Stimulated activated CD4-positive, alpha-beta T cell treated with anti-CD3 and anti-CD28 coated beads, Interleukin-4, amount 100 ng/mL, for 1 hour (primary cell): ENCODE data around the gene CDHR3.
"Not testable (repeated sequence)": the region's sequence is repeated elsewhere in the genome, so short reads cannot be mapped to it uniquely, and the experiment has no call there.

Experiments
- DNase-seq: peaks from one replicate; pipeline ENCODE4 v3.0.0-alpha.2; 2020

CDHR3 gene

DNA sequence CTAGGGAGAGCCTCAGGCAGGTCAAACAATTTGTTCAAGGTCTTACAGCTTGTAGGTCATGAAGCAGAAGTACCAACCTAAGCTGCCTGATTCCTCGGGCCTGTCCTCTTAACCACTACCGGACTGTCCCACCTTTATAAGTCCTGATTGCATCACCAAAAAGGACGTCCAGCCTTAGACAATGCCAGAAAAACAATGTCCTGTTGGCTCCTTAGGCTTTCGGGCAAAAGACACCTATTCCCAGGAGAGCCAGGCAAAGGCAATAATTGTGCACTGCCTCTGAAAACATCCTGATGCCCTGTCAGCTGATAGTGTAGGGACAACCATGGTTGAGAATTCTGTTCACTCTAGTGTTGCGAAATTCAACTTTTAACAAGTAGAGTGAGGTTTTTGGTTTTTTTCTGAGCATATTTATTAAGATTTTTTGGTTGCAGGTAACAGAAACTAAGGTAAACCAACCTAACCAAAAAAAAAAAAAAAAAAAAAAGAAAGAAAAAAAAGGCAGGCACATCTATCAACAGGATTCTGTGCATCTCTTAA is 40.5 kb downstream of the CDHR3 start:
- DNase-seq, result no peak

DNA sequence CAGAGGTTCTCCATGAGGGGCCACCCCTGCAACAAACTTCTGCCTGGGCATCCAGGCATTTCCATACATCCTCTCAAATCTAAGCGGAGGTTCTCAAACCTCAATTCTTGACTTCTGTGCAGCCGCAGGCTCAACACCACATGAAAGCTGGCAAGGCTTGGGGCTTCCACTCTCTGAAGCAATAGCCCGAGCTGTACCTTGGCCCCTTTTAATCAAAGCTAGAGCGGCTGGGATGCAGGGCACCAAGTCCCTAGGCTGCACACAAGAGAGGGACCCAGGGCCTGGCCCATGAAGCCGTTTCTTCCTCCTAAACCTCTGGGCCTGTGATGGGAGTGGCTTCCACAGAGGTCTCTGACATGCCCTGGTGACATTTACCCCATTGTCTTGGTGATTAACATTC is 43.8 kb downstream of the CDHR3 start:
- no peak for DNase-seq

DNA sequence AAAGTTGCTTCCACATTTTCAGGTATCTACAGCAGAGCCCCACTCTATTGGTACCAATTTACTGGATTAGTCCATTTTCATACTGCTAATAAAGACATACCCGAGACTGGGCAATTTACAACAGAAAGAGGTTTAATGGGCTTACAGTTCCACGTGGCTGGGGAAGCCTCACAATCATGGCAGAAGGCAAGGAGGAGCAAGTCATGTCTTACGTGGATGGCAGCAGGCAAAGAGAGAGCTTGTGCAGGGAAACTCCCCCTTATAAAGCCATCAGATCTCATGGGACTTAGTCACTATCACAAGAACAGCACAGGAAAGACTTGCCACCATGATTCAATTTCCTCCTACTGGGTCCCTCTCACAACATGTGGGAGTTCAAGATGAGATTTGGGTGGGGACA is 44.7 kb downstream of the CDHR3 start:
- DNase-seq, result not testable (repeated sequence)

DNA sequence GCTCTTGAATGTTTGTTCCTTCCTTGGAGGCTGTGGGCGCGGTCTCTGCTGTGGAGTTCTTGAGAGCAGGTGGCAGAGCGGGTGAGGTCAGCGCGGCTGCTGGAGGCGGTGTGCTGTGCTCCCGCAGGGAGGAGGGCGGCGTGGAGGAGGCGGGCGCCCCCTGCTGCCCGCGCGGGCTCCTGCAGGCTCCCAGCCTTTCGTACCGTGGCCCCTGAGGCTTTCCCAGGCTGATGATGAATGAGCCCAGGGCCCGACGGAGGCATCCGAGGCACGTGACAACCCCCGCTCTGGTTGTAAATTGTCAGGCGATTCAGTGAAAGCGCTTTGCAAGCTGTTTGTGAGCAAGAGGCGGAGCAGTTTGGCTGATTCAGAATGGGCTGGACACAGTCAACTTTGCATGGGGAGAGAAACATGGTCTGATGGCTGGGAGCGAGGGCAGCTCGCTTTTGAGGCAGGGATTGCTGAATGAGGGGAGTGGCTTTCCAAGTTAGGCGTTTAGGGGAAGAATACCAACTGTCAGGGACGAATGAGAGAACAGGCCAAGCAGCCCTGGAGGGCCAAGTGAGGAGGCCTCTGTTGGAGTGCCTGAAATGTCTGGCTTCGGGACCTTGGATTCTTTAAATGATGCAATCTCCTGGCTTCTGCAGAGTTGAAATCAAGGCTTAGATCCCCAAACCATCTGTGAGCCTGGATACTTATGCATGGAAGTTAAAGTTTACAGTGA is 46.6 kb downstream of the CDHR3 start:
- DNase-seq, result peak; percentile 82

DNA sequence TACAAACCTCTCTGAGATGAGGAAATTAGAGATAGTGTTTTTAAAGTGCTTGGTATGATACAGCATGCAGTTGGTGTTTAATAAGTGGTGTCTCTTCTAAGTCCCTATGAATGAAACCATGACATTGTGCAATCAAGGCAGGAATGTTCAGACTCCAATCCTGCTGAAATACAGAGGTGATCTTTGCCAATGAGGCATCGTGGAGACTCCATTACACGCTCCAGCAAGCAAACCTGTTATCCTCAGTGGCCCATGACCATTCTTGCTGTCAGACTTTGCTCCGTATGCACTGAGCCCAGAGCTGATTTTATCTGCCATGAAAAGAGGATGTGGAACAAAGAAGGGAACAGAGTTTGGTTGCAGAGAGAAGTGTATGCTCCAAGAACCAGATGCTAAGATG is 47.3 kb downstream of the CDHR3 start:
- no peak for DNase-seq

DNA sequence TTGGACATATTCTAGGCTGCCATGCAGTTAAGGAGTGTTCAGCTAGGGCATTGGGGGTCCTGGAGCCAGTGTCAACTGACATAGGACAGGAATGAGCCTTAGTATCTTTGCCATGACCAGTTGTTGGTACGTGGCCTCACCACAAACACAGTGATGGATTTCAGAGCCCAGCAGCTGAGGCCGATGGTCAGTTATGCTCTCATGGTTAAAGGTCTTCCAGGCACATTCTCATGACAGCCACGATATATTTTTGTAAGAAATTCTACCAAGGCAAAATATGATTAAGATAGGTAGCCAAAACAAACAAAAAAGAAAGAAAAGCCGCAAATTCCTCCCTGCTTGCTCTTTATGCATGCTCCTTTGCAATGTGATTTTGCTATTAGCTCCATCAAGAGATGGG is 47.8 kb downstream of the CDHR3 start:
- no peak for DNase-seq

DNA sequence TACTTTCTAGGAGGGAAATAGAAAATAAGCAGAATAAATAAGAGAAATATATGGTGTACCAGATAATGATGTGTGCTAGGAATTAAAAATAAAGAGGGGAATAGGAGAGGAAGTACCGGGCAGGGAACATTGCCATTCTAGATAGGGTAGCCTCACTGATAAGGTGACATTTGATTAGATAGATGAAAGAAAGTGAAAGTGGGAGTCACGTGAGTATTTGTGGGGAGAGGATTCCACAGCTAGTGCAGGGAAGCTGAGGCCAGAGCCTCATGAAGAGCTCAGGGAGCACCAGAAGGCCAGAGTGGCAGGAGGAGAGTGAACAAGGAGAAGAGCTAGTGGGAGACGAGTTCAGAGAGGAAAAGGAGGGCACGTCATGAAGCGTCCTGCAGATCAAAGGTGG is 49.1 kb downstream of the CDHR3 start:
- DNase-seq, result no peak

DNA sequence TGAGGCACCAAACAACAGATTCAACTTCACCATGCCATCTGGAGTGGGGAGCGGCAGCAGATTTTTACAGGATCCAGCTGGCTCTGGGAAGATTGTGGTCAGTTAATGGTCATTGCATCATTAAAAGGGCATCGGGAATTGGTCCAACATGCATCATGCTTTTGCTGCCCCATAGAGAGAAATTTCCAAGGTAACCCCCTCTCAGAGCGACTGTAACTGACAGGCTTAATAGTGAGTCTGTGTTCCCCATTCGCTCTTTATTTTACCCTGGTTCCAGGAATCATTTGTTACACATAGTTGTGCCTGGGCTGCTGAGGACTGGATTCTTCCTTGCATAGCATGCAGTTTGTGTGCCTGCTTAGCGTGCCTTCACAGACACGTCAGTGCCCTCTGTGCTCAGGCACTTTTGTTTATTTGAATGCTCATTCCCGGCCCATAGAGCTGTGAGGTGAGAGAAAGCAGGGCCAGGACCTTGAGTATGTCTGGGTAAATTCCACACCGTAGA is 49.9 kb downstream of the CDHR3 start:
- no peak for DNase-seq

DNA sequence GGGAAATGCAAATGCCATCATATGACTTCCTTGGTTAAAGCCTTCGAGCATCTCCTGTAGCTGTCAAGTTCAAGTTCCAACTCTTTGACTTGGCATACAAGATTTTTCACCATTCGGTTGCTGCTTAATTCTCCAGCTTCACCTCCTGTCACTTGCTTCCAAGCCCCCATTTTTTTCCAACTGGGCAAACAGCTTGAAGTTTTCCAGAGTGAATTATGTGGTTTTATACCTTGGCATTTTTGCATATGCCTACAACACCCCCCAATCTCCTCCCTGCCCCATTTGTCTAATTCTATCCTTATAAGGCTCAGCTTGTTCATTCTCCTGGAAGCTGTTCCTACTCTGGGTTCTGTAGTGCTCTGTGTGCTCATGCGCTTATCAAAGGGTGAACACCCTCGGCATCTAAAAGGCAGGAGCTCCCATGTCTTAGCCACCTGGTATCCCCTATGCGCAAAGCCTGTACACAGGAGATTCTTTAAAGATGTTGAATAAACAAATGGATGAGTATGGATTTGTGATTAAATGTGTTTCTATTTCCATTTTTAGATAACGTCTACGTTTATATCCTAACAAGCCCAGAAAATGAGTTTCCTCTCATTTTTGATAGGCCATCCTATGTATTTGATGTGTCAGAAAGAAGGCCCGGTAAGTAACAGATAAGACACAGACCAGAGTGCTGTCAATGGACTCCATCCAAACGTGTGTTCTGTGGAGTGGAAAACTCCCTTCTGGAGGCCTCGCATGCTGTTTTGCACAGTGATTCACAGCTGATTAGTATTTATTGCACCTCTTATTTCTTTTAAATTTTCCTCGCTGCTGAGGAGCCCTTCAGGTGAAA is 52.5 kb downstream of the CDHR3 start:
- DNase-seq, result no peak

DNA sequence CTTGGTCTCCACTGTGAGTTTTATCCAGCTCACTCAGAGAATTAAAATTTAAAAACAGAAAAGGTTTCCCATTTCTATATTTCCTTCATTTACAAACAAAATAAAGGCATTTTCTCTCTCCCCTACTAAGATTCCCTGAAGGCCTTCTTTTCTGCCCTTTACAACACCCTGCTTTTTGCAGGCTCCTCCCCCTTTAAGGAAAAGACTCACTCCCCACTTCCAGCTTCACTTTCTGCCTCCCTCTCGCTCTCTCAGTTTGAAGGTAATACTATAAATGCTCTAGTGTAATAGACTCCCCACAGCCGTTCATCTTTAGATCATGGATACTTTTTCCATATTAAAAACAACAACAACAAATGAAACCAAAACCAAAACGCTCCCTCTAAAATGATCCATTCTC is 53.3 kb downstream of the CDHR3 start:
- DNase-seq, result no peak

DNA sequence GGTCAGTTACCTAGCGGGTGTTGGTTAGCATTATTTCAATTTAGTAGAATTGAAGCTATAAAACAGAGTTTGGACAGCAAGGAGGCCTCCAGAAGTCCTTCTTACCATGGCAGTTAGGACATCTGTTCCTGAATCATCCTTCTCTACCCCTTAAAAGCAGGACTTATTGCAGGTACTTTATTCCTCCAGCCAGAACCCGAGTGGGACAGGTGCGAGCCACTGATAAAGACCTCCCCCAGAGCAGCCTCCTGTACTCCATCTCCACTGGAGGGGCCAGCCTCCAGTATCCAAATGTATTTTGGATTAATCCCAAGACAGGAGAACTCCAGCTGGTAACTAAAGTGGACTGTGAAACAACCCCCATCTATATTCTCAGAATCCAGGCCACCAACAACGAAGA is 54.6 kb downstream of the CDHR3 start:
- no peak for DNase-seq

DNA sequence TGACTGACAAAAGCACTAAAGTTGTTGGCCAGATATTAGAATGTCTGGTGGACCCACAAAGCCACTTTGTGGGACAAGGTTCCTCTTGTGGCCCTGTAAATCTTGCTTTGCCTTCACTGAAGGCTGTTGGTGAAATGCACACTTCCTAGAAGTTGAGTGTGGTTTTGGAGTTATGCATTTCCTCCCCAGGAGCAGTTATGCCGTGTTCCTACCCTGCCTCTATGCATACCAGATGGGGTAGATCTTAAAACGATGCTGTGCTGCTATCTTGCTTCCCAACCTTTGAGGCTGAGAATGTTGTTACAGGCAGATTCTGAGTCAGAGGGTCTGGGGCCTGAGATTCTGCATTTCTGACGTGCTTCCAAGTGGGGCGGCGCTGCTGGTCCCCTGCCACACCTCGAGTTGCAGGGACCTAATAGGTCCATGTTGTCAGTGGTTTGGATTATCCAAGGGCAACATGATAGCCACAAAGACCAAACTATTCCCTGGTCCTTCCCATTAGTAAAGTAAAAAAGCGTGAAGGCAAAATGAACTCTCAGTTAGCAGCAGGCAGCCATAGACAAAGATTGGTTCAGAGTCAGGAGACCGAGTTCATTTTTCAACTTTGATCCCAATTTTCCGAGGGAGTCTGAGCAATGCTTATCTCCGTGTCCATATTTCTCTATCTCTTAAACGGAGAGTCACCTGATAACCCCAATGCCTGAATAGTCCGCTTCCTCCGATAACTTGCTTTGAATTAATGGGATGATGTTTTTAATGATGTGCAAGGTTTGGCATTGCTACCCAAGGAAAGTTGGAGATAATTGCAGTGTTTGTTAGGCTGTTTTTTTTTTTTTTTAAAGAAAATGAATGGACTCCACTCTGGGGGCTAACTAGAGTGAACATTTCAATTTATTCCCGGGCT is 55.8 kb downstream of the CDHR3 start:
- no peak for DNase-seq

DNA sequence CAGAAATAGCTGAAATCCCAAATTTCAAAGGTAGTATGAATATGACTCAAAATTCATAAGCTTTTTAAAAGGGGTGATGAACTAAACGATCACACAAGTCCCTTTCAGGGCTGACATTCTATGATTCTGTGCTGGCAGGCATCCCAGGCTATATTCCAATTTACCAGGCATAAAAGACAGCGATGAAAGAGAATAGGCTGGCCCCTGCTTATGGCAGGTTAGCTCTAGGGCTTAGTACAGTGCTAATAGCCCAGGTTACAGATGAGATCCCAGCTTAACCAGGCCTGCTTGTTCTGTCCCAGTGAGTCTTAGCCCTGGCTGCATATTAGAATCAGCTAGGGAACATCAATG is 56.4 kb downstream of the CDHR3 start:
- no peak for DNase-seq

DNA sequence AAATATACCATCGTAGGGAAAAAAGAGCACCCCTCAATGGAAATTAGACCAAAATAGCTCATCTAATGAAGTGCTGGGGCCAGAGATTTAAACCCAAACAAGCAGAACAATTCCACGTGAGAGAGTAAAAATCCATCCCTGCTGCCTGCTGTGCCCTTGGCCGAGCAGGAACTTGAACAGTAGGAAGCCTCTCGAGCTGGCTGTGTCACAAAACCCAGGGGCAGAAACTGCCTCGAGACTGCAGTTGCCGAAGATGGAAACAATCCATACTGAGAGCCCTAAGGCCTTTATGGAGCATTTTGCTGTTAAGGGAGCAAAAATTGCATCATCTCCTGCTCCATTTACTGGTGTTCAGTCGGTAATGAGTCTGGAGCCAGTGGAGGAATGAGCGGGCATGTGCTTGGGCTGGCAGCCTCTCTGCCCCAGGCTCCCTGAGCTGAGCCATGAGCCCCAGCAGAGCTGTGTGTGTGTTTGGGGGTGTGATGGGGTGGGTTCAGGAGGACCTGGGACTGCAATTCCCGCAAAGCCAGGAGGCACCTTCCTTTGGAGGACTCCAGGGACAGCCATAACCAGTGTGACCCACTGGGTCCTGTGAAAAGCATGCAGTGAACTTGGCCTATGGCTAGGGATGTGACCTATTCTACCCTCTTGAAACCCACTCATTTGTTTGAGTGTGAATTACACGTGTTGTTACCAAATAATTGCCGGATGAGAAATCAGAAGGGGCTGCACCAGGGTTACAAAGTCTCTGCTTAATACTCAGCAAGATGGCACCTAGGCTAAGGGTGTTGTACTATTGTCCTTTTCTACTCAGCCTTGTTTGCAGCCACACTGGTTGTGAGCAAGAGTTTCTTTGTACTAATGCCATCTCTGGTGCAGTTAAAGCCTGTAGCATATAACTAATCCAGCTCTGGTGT is 58.3 kb downstream of the CDHR3 start:
- no peak for DNase-seq

DNA sequence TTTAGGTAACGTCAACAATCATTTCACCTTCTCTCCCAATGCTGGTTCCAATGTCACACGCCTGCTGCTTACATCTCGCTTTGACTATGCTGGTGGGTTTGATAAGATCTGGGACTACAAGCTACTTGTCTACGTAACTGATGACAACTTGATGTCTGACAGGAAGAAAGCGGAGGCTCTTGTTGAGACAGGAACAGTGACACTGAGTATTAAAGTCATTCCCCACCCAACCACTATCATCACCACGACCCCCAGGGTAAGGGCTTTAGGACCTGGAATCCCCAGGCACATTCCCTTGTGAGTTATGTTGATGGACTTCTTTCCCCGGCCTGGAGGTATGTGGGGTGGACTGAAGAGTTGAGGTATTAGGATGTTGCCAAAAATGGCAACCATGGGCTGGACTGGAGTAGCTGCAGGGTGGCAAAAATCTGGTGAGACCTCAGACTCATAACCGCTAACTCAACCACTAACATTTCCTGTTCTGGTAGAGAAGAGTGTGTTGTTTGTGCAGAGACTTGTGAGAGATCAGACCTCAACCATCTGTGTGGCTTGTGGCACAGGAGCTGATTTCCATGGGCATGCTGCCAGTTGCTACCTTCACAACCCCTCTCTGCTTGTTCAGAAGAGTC is 59.2 kb downstream of the CDHR3 start:
- DNase-seq, result no peak

DNA sequence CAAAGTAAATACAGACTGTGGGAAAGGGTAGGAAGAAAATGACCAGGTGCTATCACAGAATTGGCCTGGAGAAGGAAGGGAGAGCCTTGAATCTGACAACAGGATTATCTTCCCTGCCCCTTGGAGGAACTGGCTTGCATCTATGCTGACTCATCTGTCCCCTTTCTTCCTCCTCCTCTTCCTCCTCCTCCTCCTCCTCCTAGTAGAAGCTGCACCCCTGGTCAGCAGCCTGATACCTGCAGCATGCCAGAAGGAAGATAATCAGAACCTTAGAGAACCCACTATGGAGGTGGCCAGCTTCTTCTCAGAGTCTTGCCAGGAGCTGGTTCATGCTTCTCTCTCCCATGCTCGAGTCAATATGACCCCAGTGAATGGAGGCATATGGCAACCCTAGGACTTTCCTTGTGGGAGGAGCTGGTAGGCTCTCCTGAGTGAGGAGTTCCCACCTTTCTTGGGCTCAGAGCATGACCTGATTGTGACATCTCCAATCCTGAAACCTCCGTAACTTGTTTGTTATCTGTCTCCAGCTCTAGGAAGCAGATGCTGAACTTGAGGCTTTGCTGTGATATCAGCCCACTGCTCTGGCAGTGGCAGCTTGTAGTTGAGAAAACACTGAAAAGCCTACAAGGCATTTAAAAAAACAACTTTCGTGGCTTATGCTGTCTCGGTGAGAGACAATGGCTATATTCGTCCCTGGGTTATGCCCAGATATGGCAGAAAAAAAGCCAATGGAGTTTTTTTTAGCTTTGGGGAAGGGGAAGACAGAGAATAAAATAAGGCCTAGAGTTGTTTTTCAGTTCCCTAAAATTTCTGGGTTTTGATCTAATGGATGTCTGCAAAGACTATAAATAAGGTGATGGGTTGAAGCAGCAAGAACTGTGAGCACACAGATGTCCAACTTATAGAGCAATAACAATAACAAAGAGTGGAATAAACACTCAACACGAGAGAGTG is 60.6 kb downstream of the CDHR3 start:
- DNase-seq, result no peak

DNA sequence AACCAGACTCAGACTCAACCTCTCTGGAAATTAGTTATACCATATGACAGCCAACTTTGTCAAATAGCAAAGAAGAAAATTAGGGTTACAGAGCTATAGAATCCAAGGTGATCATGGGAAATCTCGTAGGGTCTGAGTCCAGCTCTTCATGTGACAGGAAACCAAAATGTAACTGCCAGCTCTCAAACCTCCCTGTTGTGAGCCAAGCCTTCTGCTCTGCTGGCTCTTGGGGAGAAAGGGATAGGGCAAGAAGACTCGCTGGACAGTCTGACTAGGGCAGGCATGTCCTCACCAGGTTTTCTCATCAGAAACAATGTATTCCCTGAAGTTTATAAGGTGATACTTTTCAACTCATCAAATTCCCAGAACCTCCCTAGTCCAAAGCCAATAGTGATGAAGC is 63.0 kb downstream of the CDHR3 start:
- no peak for DNase-seq

DNA sequence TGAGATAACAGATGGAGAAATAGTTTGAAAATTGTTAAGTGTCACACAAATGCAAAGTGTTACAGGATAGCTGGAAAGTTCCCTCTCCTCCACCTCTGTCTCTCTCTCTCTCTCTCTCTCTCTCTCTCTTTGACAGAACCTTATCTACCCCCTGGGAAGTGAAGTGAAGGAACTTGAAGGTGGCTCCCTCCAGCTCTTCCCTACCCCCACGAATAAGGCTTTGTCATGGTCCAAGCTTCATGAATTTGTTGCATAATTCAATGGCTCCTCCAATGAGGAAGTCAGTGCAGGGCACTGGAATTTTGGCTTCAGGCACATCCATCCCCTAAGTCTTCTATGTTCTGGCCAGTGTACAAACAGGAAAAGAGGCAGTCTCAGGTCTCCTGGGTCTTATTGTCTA is 66.4 kb downstream of the CDHR3 start:
- DNase-seq, result no peak

DNA sequence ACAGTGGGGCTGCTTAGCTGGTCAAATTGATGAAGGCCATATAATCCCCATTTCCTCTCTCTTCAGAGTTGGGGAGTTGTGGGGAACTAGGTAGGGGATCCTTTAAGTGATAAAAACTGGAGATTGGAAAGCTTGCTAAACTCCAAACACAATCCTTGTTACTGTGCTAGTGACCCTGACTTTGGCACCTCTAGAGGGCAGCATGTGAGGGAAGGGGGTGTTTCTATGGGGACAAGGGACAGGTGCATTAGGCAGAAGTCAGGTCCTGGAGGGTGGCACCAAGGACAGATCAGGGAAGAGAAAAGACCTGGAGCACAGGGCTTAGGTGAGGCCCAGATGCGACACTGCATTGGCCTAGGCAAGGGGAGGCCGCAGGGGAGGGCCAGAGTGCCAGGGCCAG is 66.9 kb downstream of the CDHR3 start:
- no peak for DNase-seq
